ENCODE measurements around the gene ABHD14A.

The ABHD14A gene

DNA sequence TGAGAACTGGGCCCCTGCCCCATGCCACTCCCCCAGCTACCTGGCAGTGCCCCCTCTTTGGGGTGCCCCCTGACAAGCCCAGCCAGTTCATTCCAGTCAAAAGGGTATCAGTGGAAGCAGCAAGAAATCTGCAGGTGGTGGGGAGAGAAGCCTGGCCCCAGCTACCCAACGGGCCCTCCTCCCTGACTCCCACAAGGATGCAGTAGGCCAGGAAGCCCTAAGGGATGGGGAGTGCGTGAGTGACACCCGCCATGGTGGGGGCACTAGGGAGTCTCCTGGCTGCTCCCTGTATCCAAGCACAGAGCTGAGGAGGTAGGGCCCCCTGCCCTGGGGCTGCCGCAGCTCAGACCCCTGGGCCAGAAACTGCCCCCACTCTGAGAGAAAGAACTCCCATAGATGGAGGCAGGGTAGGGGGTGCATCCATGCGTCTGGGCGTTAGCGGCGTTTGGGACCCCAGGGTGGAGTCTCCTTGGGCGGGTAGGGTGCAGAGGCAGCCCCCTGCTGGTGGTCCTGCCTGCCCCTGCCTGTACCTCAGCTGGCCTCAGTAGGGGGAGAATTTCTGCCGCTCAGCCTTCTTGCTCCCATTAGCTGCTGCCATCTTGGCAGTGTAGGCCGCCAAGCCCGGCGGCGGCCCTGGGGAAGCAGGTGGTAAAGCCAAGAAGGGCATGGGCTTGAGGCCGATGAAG lies 17.2 kb upstream of the ABHD14A start:
- no peaks in the 10 kb centered on the region for H3K9me3 Mint-ChIP-seq
- peaks cover 0 to 5% of the 10 kb centered on the region in 2 donors for H3K4me1 Mint-ChIP-seq
- H3K27ac Mint-ChIP-seq: no peak overlapping the region
- DNase-seq (no peak), ATAC-seq (replicated peaks) (no peak)
- peaks cover 31 to 36% of the 10 kb centered on the region in 2 donors for H3K27me3 Mint-ChIP-seq
- no peak overlapping the region for H3K4me3 Mint-ChIP-seq
- peaks cover 1 to 6% of the 10 kb centered on the region in 2 donors for H3K36me3 Mint-ChIP-seq

DNA sequence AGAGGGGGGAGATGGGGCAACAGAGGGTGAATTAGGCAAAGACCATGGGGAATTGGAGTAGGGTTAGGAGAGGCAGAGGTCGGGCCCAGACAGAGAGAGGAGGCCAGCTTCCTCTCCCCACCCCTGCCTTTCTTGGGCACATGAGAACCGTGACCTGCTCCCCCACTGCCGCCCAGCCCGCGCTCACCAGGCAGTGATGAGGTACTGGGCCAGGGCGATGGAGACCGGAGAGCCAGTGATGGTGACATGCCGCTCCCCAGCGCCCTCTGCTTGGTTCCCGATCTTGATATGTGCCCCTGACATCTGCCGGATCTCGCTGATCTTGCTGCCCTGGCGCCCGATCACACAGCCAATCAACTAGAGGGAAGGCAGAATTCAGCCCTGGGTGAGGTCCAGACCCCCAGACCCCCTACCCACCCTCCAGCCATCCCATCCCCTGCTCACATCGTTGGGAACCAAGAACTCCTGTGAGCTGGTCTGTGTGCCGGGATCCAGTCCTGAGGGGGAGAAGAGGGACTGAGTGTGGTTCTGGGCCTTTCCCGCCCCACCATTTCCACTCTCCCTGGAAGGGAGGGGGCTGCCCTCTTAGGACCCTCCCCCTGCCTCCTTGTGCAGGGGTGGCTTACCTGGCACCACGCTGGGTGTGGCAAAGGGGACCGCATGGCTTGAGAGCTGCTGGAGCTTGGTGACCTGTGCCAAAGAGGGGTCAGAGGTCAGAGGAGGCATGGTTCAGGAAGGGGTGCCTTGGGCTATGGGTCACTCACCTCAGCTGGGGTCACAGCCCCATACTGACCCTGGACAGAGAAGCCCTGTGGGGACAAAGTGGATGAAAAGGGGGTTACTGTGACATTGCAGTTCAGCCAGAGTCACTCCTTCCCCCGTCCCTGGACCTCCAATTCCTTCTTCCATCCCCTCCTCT lies 16.0 kb upstream of the ABHD14A start:
- Mint-ChIP-seq H3K36me3 (peaks cover 1 to 6% of the 10 kb centered on the region in 2 donors), H3K4me1 (peaks cover 0 to 4% of the 10 kb centered on the region in 2 donors), H3K27ac (no peak overlapping the region), H3K4me3 (no peak overlapping the region), H3K27me3 (peaks cover 20 to 25% of the 10 kb centered on the region in 2 donors), H3K9me3 (no peaks in the 10 kb centered on the region)
- no peak for DNase-seq
- ATAC-seq (replicated peaks): no peak

DNA sequence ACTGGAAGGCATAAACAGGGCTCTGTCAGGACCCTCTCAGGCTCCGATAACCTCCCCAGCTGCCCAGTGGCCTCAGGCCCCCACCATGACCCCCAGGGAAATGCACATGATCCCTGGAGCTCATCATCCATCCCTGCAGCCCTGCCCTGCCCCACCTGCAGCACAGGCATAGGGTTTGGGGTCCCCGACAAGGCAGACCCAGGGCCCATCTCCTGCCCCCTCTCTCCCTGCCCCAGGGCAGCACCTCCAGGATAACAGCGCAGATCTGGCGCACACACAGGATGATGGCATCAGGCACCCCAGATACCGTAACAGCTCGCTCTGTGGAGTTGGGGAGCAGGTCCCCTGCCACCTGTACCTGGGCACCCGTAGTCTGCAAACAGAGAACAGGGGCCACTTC lies 15.2 kb upstream of the ABHD14A start:
- ATAC-seq (replicated peaks) (no peak), DNase-seq (no peak)
- Mint-ChIP-seq H3K4me1 (peaks cover 0 to 2% of the 10 kb centered on the region in 2 donors), H3K4me3 (no peak overlapping the region), H3K27ac (peak overlapping the region; percentile 15), H3K9me3 (no peaks in the 10 kb centered on the region), H3K36me3 (peaks cover 1 to 6% of the 10 kb centered on the region in 2 donors), H3K27me3 (peaks cover 17% of the 10 kb centered on the region in 2 donors)

DNA sequence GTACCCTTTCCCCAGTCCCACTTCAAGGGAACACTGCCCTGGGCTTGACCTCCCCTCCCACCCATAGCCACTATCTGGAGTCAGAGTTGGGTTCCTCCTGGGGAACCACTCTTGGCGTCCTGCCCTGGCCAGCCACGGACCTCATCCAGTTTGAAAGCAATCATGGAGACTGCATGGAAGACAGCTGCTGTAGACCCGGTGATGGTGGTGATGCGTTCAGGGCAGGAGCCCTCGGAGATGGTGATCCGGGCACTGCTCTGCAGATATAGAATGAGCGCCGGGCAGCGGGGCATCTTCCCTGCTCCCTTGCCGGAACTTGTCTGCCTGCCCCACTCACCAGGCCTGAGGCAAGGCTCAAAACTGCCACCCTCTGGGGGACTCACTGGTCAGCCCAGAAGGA lies 14.5 kb upstream of the ABHD14A start:
- Mint-ChIP-seq H3K27me3 (peaks cover 10 to 14% of the 10 kb centered on the region in 2 donors), H3K4me3 (no peak overlapping the region), H3K9me3 (no peaks in the 10 kb centered on the region), H3K4me1 (no peaks in the 10 kb centered on the region), H3K27ac (no peak overlapping the region), H3K36me3 (peaks cover 1 to 6% of the 10 kb centered on the region in 2 donors)
- ATAC-seq (replicated peaks): no peak
- DNase-seq: no peak

DNA sequence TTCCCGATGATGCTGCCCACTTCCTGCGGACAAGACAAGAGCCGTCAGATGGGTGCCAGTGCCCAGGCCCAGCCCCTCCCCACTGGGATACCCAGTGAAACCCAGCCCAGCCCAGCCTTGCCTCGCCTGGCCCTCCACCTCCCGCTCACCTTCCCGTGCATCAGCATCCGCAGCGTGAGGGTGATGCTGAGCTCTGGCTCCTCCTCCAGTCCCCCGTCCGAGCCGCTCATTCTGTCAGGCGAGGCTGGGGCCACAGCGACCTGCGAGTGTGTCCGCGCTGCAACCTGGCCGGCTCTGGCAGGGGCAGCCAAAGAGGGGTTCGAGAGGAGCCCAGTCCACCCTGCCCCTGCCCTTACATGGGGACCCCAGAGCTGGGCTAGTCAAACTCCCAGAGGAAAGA lies 13.9 kb upstream of the ABHD14A start:
- Mint-ChIP-seq H3K9me3 (no peaks in the 10 kb centered on the region), H3K4me1 (no peaks in the 10 kb centered on the region), H3K27ac (no peak overlapping the region), H3K4me3 (no peak overlapping the region), H3K36me3 (peaks cover 2 to 6% of the 10 kb centered on the region in 2 donors), H3K27me3 (peaks cover 16 to 17% of the 10 kb centered on the region in 2 donors)
- ATAC-seq (replicated peaks) (no peak), DNase-seq (no peak)

DNA sequence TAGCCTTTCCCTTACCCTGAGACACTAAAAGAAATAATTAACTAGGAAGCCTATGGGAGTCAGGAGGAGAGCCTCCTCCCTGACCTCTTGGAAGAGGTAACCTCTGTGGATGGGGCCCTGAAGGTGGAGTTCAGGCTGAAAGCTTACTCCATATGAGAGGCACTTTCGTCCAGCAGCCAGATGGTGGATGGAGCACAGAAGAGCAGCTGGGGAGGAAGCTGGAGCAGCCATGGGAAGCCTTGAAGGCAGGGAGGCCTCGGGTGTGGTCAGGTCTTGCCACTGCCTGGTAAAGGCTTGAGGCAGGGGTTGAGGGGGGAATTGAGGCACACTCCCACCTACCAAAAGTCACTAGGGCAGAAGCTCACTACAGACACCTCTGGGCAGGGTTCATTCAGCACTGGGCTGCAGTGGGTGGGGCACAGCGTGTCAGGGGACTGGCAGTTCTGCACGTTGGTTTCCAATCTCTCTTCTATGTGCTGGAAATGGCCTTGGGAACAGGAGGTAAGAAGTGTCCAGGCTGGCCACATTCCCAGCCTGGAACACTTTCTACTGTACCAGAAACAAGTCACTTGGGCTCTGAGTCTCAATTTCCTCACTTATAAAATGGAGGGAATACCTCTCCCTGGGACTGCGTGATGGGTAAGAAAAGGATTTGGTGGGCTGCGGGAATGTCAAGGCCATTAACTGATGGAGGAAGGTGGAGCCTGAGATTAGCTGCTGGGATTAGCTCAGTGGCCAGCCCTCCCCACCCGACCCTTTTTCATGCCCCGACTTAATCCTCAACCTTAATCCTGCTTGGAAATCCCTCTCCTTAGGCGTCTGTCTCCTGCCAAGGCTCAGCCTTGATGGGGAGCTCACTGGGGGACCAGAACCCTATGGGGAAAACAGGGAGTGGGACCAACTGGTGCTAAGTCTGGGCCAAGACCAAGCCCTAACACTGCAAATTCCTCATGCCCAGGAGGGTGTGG lies 13.0 kb upstream of the ABHD14A start:
- H3K4me3 Mint-ChIP-seq: no peak overlapping the region
- H3K27ac Mint-ChIP-seq: no peak overlapping the region
- H3K36me3 Mint-ChIP-seq: peaks cover 2 to 6% of the 10 kb centered on the region in 2 donors
- no peak for ATAC-seq (replicated peaks)
- peaks cover 4 to 8% of the 10 kb centered on the region in 2 donors for H3K4me1 Mint-ChIP-seq
- no peaks in the 10 kb centered on the region for H3K9me3 Mint-ChIP-seq
- no peak for DNase-seq
- peaks cover 16 to 21% of the 10 kb centered on the region in 2 donors for H3K27me3 Mint-ChIP-seq

DNA sequence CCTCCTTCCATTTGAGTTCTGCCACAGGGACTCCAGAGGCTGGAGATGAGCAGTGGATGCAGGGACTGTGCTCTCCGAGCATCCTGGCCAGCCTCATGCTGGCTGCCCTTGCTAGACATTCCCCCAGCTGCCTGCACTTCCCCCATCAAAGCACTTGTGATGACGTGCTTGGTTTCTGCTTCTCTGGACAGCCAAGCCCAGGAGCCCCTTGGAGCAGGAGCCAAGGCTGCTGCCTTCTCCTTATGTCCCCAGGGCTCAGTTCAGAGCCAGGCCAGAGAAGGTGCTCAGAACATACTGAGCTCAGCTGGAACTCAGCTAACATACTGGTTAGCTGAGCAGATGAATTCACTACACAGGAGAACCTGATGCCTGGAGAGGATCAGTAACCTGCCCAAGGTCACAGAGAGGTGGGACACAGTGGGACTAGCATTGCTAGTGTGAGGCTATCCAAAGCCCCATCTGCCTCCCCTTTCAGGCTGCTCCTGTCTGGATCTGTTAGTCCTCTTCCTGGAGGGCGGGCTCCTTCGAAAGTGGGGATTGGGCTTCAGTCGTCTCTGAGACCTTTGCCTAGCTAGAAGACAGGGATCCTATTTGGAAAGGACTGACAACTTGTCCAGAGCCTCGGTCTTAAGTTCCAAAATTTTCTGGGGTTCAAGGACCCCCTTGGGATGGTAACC lies 11.9 kb upstream of the ABHD14A start:
- Mint-ChIP-seq H3K27me3 (peaks cover 15 to 21% of the 10 kb centered on the region in 2 donors), H3K4me1 (peaks cover 6 to 13% of the 10 kb centered on the region in 2 donors), H3K27ac (no peak overlapping the region), H3K36me3 (peaks cover 2 to 6% of the 10 kb centered on the region in 2 donors), H3K4me3 (no peak overlapping the region), H3K9me3 (no peaks in the 10 kb centered on the region)
- no peak for DNase-seq
- no peak for ATAC-seq (replicated peaks)

DNA sequence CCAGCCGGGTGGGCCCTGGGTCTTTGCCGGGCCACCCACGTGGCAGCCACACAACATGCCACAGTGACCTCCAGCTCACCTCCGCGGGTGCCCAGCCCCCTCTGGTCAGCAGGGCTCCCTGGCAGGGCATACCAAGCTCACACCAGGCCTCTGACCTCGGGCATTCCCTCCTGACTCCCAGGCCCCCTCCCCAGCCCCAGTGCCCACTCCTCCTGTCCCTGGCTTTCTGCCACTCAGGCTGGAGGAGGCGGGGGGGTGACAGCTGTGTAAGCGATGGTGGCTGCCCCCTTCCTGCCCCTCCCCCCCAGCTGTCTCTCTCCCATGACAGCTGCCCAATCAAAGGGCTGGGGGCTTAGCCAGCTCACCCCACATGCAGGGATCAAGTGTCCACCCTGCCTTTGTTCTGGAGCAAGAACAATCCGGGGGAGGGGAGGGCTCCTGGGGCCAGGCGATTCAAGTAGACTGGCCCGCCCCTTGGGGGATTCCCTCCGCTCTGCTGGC lies 10.9 kb upstream of the ABHD14A start:
- no peak for DNase-seq
- Mint-ChIP-seq H3K9me3 (no peaks in the 10 kb centered on the region), H3K27ac (no peak overlapping the region), H3K4me3 (no peak overlapping the region), H3K27me3 (peaks cover 10 to 20% of the 10 kb centered on the region in 2 donors), H3K36me3 (peaks cover 1 to 2% of the 10 kb centered on the region in 2 donors), H3K4me1 (peaks cover 16 to 24% of the 10 kb centered on the region in 2 donors)
- ATAC-seq (replicated peaks): no peak

DNA sequence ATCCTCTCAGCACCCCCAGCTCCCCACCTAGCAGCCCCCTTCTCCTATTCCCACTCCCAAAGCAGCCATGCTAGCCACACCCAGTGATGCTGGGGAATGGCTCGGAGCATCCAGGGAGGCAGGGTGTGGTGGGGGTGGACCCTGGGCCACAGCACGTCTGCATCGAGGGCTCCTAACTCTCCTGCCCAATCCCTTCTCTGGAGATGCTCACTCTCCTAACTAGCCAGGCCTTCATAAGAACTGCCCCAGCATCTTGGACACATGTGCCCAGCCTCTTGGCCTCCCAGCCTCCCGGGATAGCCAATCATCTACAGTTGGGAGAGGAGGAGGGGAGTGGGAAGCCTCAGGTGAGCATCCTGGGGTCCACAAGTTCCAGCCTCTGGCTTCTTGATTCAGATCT lies 10.3 kb upstream of the ABHD14A start:
- H3K4me3 Mint-ChIP-seq: no peak overlapping the region
- H3K27me3 Mint-ChIP-seq: peaks cover 10 to 15% of the 10 kb centered on the region in 2 donors

DNA sequence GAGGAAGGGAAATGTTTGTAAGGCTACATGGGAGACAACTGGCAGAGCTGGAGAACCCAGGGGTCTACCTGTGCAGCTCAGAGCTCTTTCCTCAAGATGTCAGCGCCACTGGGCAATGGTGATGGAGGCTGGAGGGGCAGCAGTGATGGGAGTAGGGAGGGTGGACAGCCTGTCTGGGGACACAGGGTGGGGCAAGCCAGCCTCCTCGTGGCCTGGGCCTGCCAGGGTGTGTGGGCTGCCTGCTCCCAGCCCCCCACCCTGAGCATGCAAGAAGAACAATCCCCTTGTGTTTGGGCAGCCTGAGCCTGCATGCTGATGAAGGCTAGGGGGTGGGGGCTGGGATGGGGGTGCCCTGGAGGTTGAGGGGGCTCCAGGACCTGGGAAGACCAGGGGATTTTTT lies 8.8 kb upstream of the ABHD14A start:
- Mint-ChIP-seq H3K36me3 (peaks cover 1 to 4% of the 10 kb centered on the region in 2 donors), H3K27me3 (peaks cover 10 to 11% of the 10 kb centered on the region in 2 donors), H3K4me1 (peaks cover 21 to 33% of the 10 kb centered on the region in 2 donors), H3K9me3 (no peaks in the 10 kb centered on the region), H3K27ac (no peak overlapping the region), H3K4me3 (peak overlapping the region; percentile 78 to 80)
- DNase-seq (no peak), ATAC-seq (replicated peaks) (no peak)

More for the DNA sequence above, 10.3 kb upstream of the ABHD14A start:
- H3K36me3 Mint-ChIP-seq: peaks cover 2 to 4% of the 10 kb centered on the region in 2 donors
- no peaks in the 10 kb centered on the region for H3K9me3 Mint-ChIP-seq
- no peak overlapping the region for H3K27ac Mint-ChIP-seq
- peaks cover 18 to 28% of the 10 kb centered on the region in 2 donors for H3K4me1 Mint-ChIP-seq
- DNase-seq (no peak), ATAC-seq (replicated peaks) (no peak)

DNA sequence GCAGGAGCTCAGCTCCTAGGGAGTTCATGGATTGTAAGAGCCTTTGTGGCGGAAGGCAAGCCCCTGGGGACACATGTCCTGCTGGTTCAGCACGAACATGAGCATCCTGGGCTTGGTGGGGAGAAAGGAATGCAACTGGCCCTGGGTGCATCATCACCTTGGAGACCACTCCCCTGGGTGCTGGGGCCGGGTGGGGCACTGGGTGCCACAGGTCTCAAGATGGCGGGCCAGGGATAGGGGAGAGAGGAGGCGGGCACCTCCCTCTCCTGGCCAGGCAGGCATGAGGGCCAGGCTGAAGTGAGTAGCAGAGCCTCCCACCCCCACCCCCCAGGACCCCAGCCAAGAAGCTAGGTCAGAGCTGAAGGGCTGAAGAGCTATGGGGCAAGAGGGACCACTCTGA lies 8.4 kb upstream of the ABHD14A start:
- Mint-ChIP-seq H3K27ac (no peak overlapping the region), H3K36me3 (peaks cover 1 to 4% of the 10 kb centered on the region in 2 donors), H3K9me3 (no peaks in the 10 kb centered on the region), H3K4me1 (peaks cover 24 to 33% of the 10 kb centered on the region in 2 donors), H3K27me3 (peaks cover 10 to 11% of the 10 kb centered on the region in 2 donors), H3K4me3 (peak overlapping the region; percentile 78 to 80)
- ATAC-seq (replicated peaks): no peak
- DNase-seq: no peak

DNA sequence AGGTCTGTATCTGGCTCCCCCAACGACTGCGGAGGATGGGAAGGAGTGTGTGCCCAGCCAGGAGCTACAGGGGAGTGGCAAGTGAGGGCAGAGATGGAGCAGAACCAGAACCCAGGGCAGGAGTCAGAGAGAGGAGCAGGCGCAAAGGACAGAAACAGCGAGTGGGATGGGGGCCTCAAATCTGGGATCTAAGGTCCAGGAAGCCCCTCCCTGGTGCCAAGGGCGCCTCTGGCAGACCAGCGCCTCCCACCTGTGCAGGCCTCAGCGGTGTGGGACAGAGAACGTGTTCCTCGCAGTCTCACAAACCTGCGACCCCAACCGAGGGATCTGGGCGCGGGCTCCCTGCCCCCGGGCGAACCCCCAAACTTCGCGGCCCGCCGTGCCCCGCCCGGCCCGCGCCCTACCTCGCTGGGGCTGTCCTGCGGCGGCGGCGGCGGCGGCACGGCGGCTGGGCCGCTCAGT lies 7.9 kb upstream of the ABHD14A start:
- no peaks in the 10 kb centered on the region for H3K9me3 Mint-ChIP-seq
- H3K36me3 Mint-ChIP-seq: peaks cover 1 to 4% of the 10 kb centered on the region in 2 donors
- peaks cover 10 to 11% of the 10 kb centered on the region in 2 donors for H3K27me3 Mint-ChIP-seq
- peaks cover 24 to 33% of the 10 kb centered on the region in 2 donors for H3K4me1 Mint-ChIP-seq
- DNase-seq: no peak
- H3K4me3 Mint-ChIP-seq: peak overlapping the region; percentile 78 to 80
- H3K27ac Mint-ChIP-seq: peak overlapping the region; percentile 47
- ATAC-seq (replicated peaks): peak; percentile 70 to 74

Measured in stimulated activated naive B cell treated with anti-CD40 and anti-IgM and Interleukin-4, amounts not matched to agents 10 μg/mL and 1 μg/mL and 100 μg/mL, for 72 hours (primary cell).